ENCODE results near the gene TOR1A. TPM values are rescaled to one million over a fixed set of nuclear protein-coding genes. Genes with fewer than 3 reads are reported as not detected.
"Not testable (repeated sequence)": the region's sequence is repeated elsewhere in the genome, so short reads cannot be mapped to it uniquely, and the experiment has no call there.

TOR1A gene
- total RNA-seq, 1 donor from 2014 or later: 11.0 TPM

- H3K27me3 ChIP-seq (ENCODE audit: control insufficient read depth in 3 of 3, insufficient read depth in 3 of 3, low read length in 3 of 3): peaks cover 3 to 16% (median 12%) of the 10 kb centered on the region in 3 donors
- no peak overlapping the region for H3K27ac ChIP-seq (ENCODE audit: low read depth, low read length)
- no peaks in the 10 kb centered on the region for H3K36me3 ChIP-seq (ENCODE audit: control insufficient read depth in 3 of 3, insufficient read depth in 3 of 3, low read length in 3 of 3)
- no peak overlapping the region for H3K4me3 ChIP-seq (ENCODE audit: low read length in 3 of 3)
- no peaks in the 10 kb centered on the region for H3K4me1 ChIP-seq (ENCODE audit: control insufficient read depth in 3 of 3, insufficient read depth in 3 of 3, low read length in 3 of 3)
- H3K9me3 ChIP-seq (ENCODE audit: control insufficient read depth in 3 of 3, low read length in 3 of 3): no peaks in the 10 kb centered on the region
- no peak overlapping the region for H3K9ac ChIP-seq (ENCODE audit: low read depth in 1 of 3, low read length in 3 of 3)
Measured at GRCh38 chr9:129785866-129786265, 38.1 kb downstream of the TOR1A start.

- H3K9me3 ChIP-seq (ENCODE audit: control insufficient read depth in 3 of 3, low read length in 3 of 3); H3K36me3 ChIP-seq (ENCODE audit: control insufficient read depth in 3 of 3, insufficient read depth in 3 of 3, low read length in 3 of 3); H3K4me3 ChIP-seq (ENCODE audit: low read length in 3 of 3); H3K9ac ChIP-seq (ENCODE audit: low read depth in 1 of 3, low read length in 3 of 3); H3K27ac ChIP-seq (ENCODE audit: low read depth, low read length); H3K4me1 ChIP-seq (ENCODE audit: control insufficient read depth in 3 of 3, insufficient read depth in 3 of 3, low read length in 3 of 3): not testable (repeated sequence)
- H3K27me3 ChIP-seq (ENCODE audit: control insufficient read depth in 3 of 3, insufficient read depth in 3 of 3, low read length in 3 of 3): peaks cover 3 to 16% (median 12%) of the 10 kb centered on the region in 3 donors
Measured at GRCh38 chr9:129784970-129785369, 39.0 kb downstream of the TOR1A start.

GRCh38 chr9:129783516-129784361 is 40.2 kb downstream of the TOR1A start:
- no peaks in the 10 kb centered on the region for H3K9me3 ChIP-seq (ENCODE audit: control insufficient read depth in 3 of 3, low read length in 3 of 3)
- peaks cover 0 to 14% (median 12%) of the 10 kb centered on the region in 3 donors for H3K27me3 ChIP-seq (ENCODE audit: control insufficient read depth in 3 of 3, insufficient read depth in 3 of 3, low read length in 3 of 3)
- H3K4me3 ChIP-seq (ENCODE audit: low read length in 3 of 3): no peak overlapping the region
- H3K36me3 ChIP-seq (ENCODE audit: control insufficient read depth in 3 of 3, insufficient read depth in 3 of 3, low read length in 3 of 3): no peaks in the 10 kb centered on the region
- no peak overlapping the region for H3K27ac ChIP-seq (ENCODE audit: low read depth, low read length)
- no peak overlapping the region for H3K9ac ChIP-seq (ENCODE audit: low read depth in 1 of 3, low read length in 3 of 3)
- H3K4me1 ChIP-seq (ENCODE audit: control insufficient read depth in 3 of 3, insufficient read depth in 3 of 3, low read length in 3 of 3): no peaks in the 10 kb centered on the region

- peaks cover under 1 to 7% (median 6%) of the 10 kb centered on the region in 3 donors for H3K4me1 ChIP-seq (ENCODE audit: control insufficient read depth in 3 of 3, insufficient read depth in 3 of 3, low read length in 3 of 3)
- no peak overlapping the region for H3K9ac ChIP-seq (ENCODE audit: low read depth in 1 of 3, low read length in 3 of 3)
- no peaks in the 10 kb centered on the region for H3K36me3 ChIP-seq (ENCODE audit: control insufficient read depth in 3 of 3, insufficient read depth in 3 of 3, low read length in 3 of 3)
- H3K9me3 ChIP-seq (ENCODE audit: control insufficient read depth in 3 of 3, low read length in 3 of 3): no peaks in the 10 kb centered on the region
- peaks cover 0 to 6% (median 6%) of the 10 kb centered on the region in 3 donors for H3K27me3 ChIP-seq (ENCODE audit: control insufficient read depth in 3 of 3, insufficient read depth in 3 of 3, low read length in 3 of 3)
- no peak overlapping the region for H3K27ac ChIP-seq (ENCODE audit: low read depth, low read length)
- no peak overlapping the region for H3K4me3 ChIP-seq (ENCODE audit: low read length in 3 of 3)
Measured at GRCh38 chr9:129781981-129782380, 42.0 kb downstream of the TOR1A start.

- Histone ChIP-seq H3K9me3 (ENCODE audit: control insufficient read depth in 3 of 3, low read length in 3 of 3) (no peaks in the 10 kb centered on the region), H3K27me3 (ENCODE audit: control insufficient read depth in 3 of 3, insufficient read depth in 3 of 3, low read length in 3 of 3) (peaks cover 0 to 8% (median 5%) of the 10 kb centered on the region in 3 donors), H3K27ac (ENCODE audit: low read depth, low read length) (no peak overlapping the region), H3K9ac (ENCODE audit: low read depth in 1 of 3, low read length in 3 of 3) (no peak overlapping the region), H3K4me1 (ENCODE audit: control insufficient read depth in 3 of 3, insufficient read depth in 3 of 3, low read length in 3 of 3) (peaks cover 7 to 11% (median 10%) of the 10 kb centered on the region in 3 donors), H3K36me3 (ENCODE audit: control insufficient read depth in 3 of 3, insufficient read depth in 3 of 3, low read length in 3 of 3) (no peaks in the 10 kb centered on the region), H3K4me3 (ENCODE audit: low read length in 3 of 3) (no peak overlapping the region)
Measured at GRCh38 chr9:129781131-129781530, 42.8 kb downstream of the TOR1A start.

DNA sequence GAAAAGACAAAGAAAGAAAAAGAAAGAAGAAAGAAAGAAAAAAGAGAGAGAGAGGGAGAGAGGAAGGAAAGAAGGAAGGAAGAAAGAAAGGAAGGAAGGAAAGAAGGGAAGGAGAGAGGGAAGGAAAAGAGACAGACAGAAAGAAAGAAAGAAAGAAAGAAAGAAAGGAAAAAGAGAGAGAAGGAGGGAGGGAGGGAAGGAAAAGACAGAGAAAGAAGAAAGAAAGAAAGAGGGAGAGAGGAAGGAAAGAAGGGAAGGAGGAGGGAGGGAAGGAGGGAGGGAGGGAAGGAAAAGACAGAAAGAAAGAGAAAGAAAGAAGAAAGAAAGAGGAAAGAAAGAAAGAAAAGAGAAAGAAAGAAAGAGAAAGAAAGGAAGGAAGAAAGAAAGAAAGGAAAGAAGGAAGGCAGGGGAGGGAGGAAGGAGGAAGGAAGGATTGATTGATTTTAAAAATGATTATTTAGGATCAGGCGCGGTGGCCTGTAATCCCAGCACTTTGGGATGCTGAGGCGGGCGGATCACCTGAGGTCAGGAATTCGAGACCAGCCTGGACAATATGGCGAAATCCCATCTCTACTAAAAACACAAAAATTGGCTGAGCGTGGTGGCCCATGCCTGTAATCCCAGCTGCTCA is 44.3 kb downstream of the TOR1A start:
- Histone ChIP-seq H3K9me3 (ENCODE audit: control insufficient read depth in 3 of 3, low read length in 3 of 3) (no peaks in the 10 kb centered on the region), H3K36me3 (ENCODE audit: control insufficient read depth in 3 of 3, insufficient read depth in 3 of 3, low read length in 3 of 3) (no peaks in the 10 kb centered on the region), H3K27ac (ENCODE audit: low read depth, low read length) (no peak overlapping the region), H3K27me3 (ENCODE audit: control insufficient read depth in 3 of 3, insufficient read depth in 3 of 3, low read length in 3 of 3) (peaks cover 0 to 13% (median 5%) of the 10 kb centered on the region in 3 donors), H3K4me1 (ENCODE audit: control insufficient read depth in 3 of 3, insufficient read depth in 3 of 3, low read length in 3 of 3) (peaks cover 7 to 11% (median 10%) of the 10 kb centered on the region in 3 donors), H3K4me3 (ENCODE audit: low read length in 3 of 3) (no peak overlapping the region), H3K9ac (ENCODE audit: low read depth in 1 of 3, low read length in 3 of 3) (no peak overlapping the region)

GRCh38 chr9:129778469-129778868 is 45.5 kb downstream of the TOR1A start:
- H3K27me3 ChIP-seq (ENCODE audit: control insufficient read depth in 3 of 3, insufficient read depth in 3 of 3, low read length in 3 of 3): peaks cover 0 to 15% (median 5%) of the 10 kb centered on the region in 3 donors
- H3K4me3 ChIP-seq (ENCODE audit: low read length in 3 of 3): no peak overlapping the region
- no peaks in the 10 kb centered on the region for H3K9me3 ChIP-seq (ENCODE audit: control insufficient read depth in 3 of 3, low read length in 3 of 3)
- no peak overlapping the region for H3K9ac ChIP-seq (ENCODE audit: low read depth in 1 of 3, low read length in 3 of 3)
- H3K27ac ChIP-seq (ENCODE audit: low read depth, low read length): no peak overlapping the region
- no peaks in the 10 kb centered on the region for H3K36me3 ChIP-seq (ENCODE audit: control insufficient read depth in 3 of 3, insufficient read depth in 3 of 3, low read length in 3 of 3)
- H3K4me1 ChIP-seq (ENCODE audit: control insufficient read depth in 3 of 3, insufficient read depth in 3 of 3, low read length in 3 of 3): peaks cover 7 to 11% (median 10%) of the 10 kb centered on the region in 3 donors

GRCh38 chr9:129777769-129778130 is 46.2 kb downstream of the TOR1A start:
- no peaks in the 10 kb centered on the region for H3K9me3 ChIP-seq (ENCODE audit: control insufficient read depth in 3 of 3, low read length in 3 of 3)
- no peak overlapping the region for H3K4me3 ChIP-seq (ENCODE audit: low read length in 3 of 3)
- H3K27ac ChIP-seq (ENCODE audit: low read depth, low read length): peak overlapping the region; percentile 32
- H3K27me3 ChIP-seq (ENCODE audit: control insufficient read depth in 3 of 3, insufficient read depth in 3 of 3, low read length in 3 of 3): peaks cover 0 to 15% (median 5%) of the 10 kb centered on the region in 3 donors
- H3K36me3 ChIP-seq (ENCODE audit: control insufficient read depth in 3 of 3, insufficient read depth in 3 of 3, low read length in 3 of 3): no peaks in the 10 kb centered on the region
- H3K4me1 ChIP-seq (ENCODE audit: control insufficient read depth in 3 of 3, insufficient read depth in 3 of 3, low read length in 3 of 3): peaks cover 7 to 11% (median 10%) of the 10 kb centered on the region in 3 donors
- H3K9ac ChIP-seq (ENCODE audit: low read depth in 1 of 3, low read length in 3 of 3): peak overlapping the region in 1 of 3 donors; percentile 45

DNA sequence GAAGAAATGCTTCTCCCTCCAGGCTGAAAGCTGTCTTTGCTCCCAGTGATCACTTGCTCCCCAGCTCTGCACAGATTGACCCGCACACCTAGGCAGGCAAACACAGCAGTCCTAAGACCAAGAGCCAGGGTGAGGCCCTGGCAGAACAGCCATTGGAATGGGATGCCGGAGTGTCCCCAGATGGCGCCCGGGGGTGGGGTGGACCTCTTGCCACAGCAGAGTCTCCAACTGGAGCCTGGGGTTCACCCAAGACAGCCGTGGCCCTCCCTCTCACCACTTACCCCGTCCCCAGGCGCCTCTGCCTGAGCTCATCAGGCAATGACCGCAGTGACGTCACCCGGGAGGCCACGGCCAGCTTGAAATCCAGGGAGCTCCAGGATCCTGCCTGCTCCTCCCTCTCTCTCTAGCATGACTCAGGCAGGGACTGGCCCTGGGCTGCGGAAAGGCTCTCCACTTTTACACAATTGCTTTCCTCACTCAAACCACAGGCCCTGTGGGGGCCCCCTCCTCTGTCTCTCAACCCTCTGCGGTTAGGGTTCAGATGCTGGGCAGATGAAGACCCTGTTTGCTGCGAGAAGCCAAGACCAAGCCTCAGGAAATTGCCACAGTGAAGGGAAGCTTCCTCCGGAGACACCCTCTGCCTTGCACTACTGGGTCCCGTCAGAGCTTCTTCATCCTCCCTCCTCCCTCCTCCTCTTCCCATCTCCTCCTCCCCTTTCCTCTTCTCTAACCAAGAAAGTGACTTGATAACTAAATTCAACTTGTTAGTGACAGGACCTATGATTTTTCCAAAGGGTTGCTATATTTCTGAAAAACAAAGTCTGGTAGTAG is 46.8 kb downstream of the TOR1A start:
- Histone ChIP-seq H3K4me3 (ENCODE audit: low read length in 3 of 3) (peak overlapping the region in 2 of 3 donors; percentile 35 to 48), H3K27ac (ENCODE audit: low read depth, low read length) (peak overlapping the region; percentile 32), H3K27me3 (ENCODE audit: control insufficient read depth in 3 of 3, insufficient read depth in 3 of 3, low read length in 3 of 3) (peaks cover 0 to 15% (median 5%) of the 10 kb centered on the region in 3 donors), H3K36me3 (ENCODE audit: control insufficient read depth in 3 of 3, insufficient read depth in 3 of 3, low read length in 3 of 3) (no peaks in the 10 kb centered on the region), H3K9me3 (ENCODE audit: control insufficient read depth in 3 of 3, low read length in 3 of 3) (no peaks in the 10 kb centered on the region), H3K4me1 (ENCODE audit: control insufficient read depth in 3 of 3, insufficient read depth in 3 of 3, low read length in 3 of 3) (peaks cover 7 to 11% (median 10%) of the 10 kb centered on the region in 3 donors), H3K9ac (ENCODE audit: low read depth in 1 of 3, low read length in 3 of 3) (peak overlapping the region in 2 of 3 donors; percentile 33 to 64)
